ENCODE data around the gene CYP2C19. TPM values are rescaled to one million over a fixed set of nuclear protein-coding genes. Genes with fewer than 3 reads are reported as not detected.

CYP2C19 gene
- total RNA-seq, 2 experiments from 2014 or later: not detected

Other genes starting within 250 kb of the CYP2C19 start
- 100 to 1,000 TPM; 152 to 157 TPM for gene HELLS, start 216.9 kb upstream of the CYP2C19 start, total RNA-seq
- not detected for gene CYP2C18, start 79.0 kb upstream of the CYP2C19 start, total RNA-seq
- gene CYP2C9, start 176.0 kb downstream of the CYP2C19 start, total RNA-seq: not detected

Data from activated CD8-positive, alpha-beta memory T cell treated with anti-CD3 and anti-CD28 coated beads, Interleukin-2, amount 10 ng/mL, durations not matched to agents 7 days and 5 days (primary cell).